Activated CD8-positive, alpha-beta memory T cell treated with anti-CD3 and anti-CD28 coated beads for 48 hours (primary cell): Measurements from ENCODE around the gene C17orf75.

Experiments used
- DNase-seq, 3 experiments: peaks; one replicate each; pipeline ENCODE4 v3.0.0-alpha.2; 2020; ENCODE audit warnings: low read depth in 2 of 3, low spot score in 2 of 3

Gene C17orf75

DNA sequence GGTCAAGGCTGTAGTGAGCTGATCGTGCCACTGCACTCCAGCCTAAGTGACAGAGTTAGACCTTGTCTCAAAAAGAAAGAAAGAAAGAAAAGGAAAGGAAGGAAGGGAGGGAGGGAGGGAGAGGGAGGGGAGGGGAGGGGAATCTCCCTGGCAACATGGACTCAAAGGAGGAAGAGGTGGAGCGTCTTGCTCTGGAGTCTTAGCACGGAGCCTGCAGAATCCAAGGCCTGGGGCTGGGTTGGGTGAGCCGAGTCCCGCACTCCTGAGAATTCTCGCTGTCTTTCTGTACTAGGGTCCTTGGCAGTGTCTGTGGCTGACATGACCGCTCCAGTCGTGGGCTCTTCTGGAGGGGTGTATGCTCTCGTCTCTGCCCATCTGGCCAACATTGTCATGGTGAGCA, 36.9 kb downstream of the C17orf75 start:
- DNase-seq = no peak

DNA sequence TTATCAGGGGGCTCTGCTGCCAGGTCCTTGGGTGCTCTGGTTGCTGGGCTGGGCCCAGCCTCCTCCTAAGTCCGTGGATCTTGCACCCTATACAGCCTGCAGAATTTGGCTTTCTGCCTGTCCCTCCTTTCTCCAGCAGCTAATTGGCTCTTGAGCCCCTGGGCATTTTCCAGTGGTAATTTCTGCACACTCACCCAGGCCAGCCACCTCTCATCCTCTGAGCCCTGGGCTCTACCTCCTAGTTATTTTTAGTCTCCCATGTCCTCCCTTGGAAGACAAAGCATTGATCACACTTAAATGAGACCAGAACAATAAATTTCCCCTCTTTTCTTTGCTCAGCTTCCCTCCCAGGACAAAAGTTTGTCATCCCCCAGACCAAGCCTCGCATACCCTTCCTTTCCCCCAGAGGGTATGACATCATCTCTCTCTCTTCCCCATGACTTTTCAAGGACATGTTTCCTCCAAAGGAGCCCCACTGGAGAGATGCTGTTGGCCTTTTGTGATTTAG, 38.1 kb downstream of the C17orf75 start:
- no peak for DNase-seq

GRCh38 chr17:32302860-32303649, 38.9 kb downstream of the C17orf75 start:
- no peak for DNase-seq

- no peak for DNase-seq
These were observed 39.9 kb downstream of the C17orf75 start for GRCh38 chr17:32302037-32302436.

DNA sequence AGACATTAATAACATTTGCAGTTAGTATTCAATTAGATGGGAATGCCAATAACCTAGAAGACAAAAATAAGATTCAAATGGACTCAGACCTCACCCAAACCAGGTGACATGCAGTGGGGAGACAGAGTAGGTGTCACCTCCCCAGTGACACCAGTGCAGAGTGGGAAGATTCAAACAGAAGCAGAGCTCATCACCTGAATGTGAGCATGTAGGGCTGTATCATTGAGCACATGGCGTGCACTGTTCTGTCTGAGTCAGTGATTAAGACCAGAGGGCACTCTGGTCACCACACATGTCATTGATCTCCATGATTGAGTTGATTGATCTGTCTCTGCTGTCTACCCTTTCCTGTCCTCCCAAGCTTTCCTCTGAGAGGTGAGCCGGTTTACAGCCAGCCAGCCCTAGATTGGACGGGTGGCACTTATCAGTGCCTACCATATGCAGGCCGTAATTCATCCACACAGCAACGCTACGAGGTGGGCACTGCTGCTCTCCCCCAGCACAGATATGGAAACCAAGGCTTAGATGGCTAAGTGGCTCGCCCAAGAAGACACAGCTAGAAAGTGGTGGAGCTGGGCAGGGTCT, 42.3 kb downstream of the C17orf75 start:
- DNase-seq = no peak

- no peak for DNase-seq
These were observed 43.0 kb downstream of the C17orf75 start for GRCh38 chr17:32298721-32299579.

- no peak for DNase-seq
These were observed 43.7 kb downstream of the C17orf75 start for GRCh38 chr17:32298298-32298697.

GRCh38 chr17:32297860-32298259, 44.1 kb downstream of the C17orf75 start:
- no peak for DNase-seq

- no peak for DNase-seq
These were observed 44.5 kb downstream of the C17orf75 start for GRCh38 chr17:32297424-32297823.

GRCh38 chr17:32292094-32292493, 49.9 kb downstream of the C17orf75 start:
- no peak for DNase-seq

DNA sequence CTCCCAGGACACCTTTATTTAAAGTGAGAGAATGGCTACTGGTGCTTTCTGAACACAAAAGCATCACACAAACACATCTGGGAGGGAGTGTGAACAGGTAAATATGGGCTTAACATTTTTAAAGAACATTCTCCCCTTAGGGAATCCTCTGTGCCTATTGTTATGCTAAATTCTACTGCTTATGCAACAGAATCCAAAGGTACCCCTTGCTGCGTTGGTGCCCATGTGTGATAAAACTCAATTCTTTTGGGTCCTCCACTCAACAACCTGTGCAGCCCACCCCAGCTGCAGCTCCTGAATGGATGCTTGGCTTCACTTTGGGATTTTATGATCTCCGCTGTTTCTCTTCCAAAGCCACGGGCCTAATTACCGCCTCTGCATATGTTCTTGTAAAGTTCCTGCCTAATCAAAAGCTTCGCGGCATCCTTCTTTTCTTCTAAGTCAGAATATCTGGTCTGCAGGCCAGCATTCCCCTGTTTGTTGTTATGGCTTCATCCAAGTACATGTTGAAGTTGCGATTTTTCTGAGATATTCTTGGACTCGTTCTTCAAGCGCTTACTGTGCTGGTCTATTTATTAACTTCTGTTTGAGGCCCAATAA, 52.4 kb downstream of the C17orf75 start:
- no peak for DNase-seq

DNA sequence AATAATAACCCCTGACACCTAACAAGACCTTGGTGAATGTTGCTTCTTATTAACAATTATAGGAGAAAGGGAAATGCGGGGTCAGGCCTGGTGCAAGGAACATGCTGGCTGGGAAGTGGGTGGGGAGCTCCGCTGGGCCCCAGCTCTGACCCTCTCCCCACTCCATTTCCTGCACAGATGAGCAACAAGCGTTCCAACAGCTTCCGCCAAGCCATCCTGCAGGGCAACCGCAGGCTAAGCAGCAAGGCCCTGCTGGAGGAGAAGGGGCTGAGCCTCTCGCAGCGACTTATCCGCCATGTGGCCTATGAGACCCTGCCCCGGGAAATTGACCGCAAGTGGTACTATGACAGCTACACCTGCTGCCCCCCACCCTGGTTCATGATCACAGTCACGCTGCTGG, 53.4 kb downstream of the C17orf75 start:
- DNase-seq = no peak

- DNase-seq = no peak
These were observed 54.0 kb downstream of the C17orf75 start for GRCh38 chr17:32287804-32288511.

DNA sequence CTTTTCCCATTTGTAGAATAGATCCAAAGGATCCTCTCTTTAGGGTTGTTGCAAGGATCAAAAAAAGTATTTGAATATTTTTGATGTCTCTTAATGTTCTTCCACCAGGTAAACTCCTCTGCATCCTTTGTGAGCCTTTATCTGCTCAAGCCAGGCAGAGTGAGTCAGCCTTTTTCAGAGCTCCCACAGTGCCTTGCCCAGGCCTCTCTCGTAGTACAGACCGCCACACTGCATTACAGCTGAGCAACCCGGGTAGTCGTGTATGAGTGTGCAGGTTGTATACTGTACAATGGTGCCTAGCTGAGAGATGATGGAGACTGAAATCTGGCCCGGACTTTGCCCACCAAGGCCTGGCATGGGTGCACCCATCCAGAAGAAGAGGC, 55.5 kb downstream of the C17orf75 start:
- no peak for DNase-seq

DNA sequence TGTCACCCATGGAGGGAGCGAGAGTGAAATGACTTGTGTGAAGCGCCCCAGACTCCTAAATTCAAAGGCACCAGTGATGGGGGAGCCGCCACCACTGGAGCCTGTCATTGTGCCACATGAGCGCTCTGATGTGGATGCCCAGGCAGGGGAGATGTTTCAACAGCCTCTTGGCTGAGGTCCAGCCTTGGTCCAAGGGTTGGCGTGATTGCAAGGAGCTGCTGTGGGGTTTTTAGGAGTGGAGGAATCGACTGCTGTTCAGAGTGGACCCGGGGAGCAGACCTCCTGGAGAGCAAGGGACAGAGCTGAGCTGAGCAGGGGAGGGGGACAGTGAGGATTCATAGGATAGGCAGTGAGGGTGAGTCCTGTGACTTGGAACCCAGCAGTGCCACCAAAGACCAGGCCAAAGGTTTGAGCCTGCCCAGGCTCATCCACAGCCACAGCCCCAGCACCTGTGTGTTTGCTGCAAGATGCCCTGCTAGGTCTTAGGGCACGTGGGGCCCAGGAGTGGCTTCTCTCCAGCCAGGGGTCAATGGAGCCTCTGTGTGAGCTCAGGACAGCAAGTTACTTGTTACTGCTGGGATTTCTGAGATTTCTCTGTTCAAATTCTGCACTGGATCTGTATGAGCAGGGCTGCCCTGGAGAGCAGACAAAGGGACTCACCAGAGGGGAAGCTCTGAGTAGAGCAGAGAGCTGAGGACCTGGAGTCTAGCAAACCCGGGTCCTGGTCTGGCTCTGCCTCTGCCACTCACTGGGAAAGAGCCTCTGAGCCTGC, 56.0 kb downstream of the C17orf75 start:
- no peak for DNase-seq

DNA sequence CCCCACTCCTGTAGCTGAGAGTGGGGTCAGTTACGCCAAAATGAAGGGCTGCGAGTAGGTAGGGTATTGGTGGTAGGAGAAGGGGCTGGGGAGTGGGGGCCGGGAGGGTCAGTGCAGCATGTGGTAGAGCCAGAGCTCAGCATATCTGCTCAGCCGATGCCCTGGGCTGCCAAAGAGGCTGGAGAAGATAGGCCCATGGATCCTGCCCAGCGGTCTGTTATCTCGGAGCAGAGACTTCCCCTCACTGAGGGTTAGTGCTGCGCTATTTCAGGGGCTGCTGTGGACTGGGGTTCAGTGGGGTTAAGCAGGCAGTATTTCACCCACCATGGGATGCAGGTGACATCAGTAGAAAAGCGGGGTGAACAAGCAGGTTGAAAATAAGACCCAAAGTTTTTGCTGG, 56.7 kb downstream of the C17orf75 start:
- DNase-seq = no peak

DNA sequence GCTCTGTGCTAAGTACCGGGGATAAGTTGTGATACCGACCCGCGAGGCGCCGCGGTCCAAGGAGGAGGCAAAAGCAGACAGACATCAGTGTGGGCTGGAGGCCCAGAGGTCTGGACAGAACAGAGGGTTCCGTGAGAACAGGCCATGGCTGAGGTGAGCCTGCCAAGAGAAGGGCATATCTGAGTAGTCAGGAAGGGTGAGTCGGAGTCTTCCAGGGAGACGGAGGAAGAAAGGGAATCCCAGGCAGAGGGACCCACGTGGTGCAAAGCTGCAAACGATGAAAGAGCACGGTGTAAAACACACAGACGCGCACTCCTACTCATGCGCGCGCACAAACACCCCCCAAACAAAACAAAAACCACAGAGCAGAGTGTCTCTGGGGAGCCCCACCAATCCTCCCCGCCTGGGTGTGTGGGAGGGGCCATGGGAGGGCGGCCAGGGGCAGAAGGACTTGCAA, 58.2 kb downstream of the C17orf75 start:
- no peak for DNase-seq

- DNase-seq = no peak
These were observed 60.9 kb downstream of the C17orf75 start for GRCh38 chr17:32281011-32281451.

- DNase-seq = no peak
These were observed 61.9 kb downstream of the C17orf75 start for GRCh38 chr17:32279891-32280716.
